HepG2 (cell line): Measurements from ENCODE around the gene TMEM269. TPM values are rescaled to one million over a fixed set of nuclear protein-coding genes. Genes with fewer than 3 reads are reported as not detected.
A peak's percentile ranks its signal among the peaks of the same experiment; 100 is the strongest.

Source experiments
- ATRX ChIP-seq: sonication (generic); formaldehyde crosslinking; IDR thresholded peaks from 2 replicates; pipeline ENCODE4 v1.4.0; 2020; ENCODE audit warnings: missing genetic modification reagents, borderline replicate concordance
- CCAR2 ChIP-seq: fragments of 200-400 bp; formaldehyde crosslinking; optimal IDR thresholded peaks from 2 replicates; pipeline ENCODE3; 2018; ENCODE audit warnings: low read depth, mild to moderate bottlenecking, low read length, moderate library complexity
- ETV5 ChIP-seq: IDR thresholded peaks from 2 replicates; pipeline ENCODE4 v1.6.1; 2018; ENCODE audit warnings: missing biosample characterization, missing genetic modification reagents, inconsistent platforms, borderline replicate concordance
- IRF1 ChIP-seq: sonication (generic); formaldehyde crosslinking; IDR thresholded peaks from 2 replicates; pipeline ENCODE4 v1.4.0; 2020; ENCODE audit warnings: low read depth, mild to moderate bottlenecking, missing genetic modification reagents
- IRF9 ChIP-seq: sonication (generic); formaldehyde crosslinking; IDR thresholded peaks from 2 replicates; pipeline ENCODE4 v1.8.0; 2022; ENCODE audit warnings: missing genetic modification reagents, mild to moderate bottlenecking, borderline replicate concordance
- KAT8 ChIP-seq: IDR thresholded peaks from 2 replicates; pipeline ENCODE4 v1.6.1; 2016; ENCODE audit warnings: missing genetic modification reagents, missing compliant biosample characterization
- KDM1A ChIP-seq: IDR thresholded peaks from 2 replicates; pipeline ENCODE4 v1.6.1; 2016; ENCODE audit warnings: missing compliant biosample characterization
- LCORL ChIP-seq, 2 experiments: fragments of 450-650 bp in 1 of 2; sonication (generic) in 1 of 2; formaldehyde crosslinking in 1 of 2; IDR thresholded peaks; 2 replicates each; pipeline versions ENCODE4 v1.5.0 to v1.6.1; 2017 to 2020; ENCODE audit warnings: antibody characterized with exemption in 1 of 2, missing genetic modification reagents in 1 of 2
- POLR2A ChIP-seq, 2 experiments: IDR thresholded peaks; 2 replicates each; pipeline ENCODE4 v1.6.1; 2011; ENCODE audit warnings: low read depth in 2 of 2, low read length in 2 of 2, mild to moderate bottlenecking in 1 of 2, moderate library complexity in 1 of 2; ENCODE audit not compliant: insufficient read depth in 1 of 2
- RCOR2 ChIP-seq: IDR thresholded peaks from 2 replicates; pipeline ENCODE4 v1.6.1; 2016; ENCODE audit warnings: missing biosample characterization, missing genetic modification reagents
- UBTF ChIP-seq: sonication (generic); formaldehyde crosslinking; IDR thresholded peaks from 2 replicates; pipeline ENCODE4 v1.4.0; 2020; ENCODE audit warnings: mild to moderate bottlenecking, missing genetic modification reagents
- ZBTB4 ChIP-seq: sonication (generic); formaldehyde crosslinking; IDR thresholded peaks from 2 replicates; pipeline ENCODE4 v1.4.0; 2020; ENCODE audit warnings: missing genetic modification reagents, mild to moderate bottlenecking, borderline replicate concordance
- ZNF234 ChIP-seq: sonication (generic); formaldehyde crosslinking; conservative IDR thresholded peaks from 2 replicates; pipeline ENCODE4 v1.5.1; 2020; ENCODE audit warnings: mild to moderate bottlenecking, missing genetic modification reagents
- ZNF264 ChIP-seq: sonication (generic); formaldehyde crosslinking; IDR thresholded peaks from 2 replicates; pipeline ENCODE4 v1.4.0; 2020; ENCODE audit warnings: missing genetic modification reagents
- ZNF501 ChIP-seq: sonication (generic); formaldehyde crosslinking; IDR thresholded peaks from 2 replicates; pipeline ENCODE4 v1.5.1; 2020; ENCODE audit warnings: mild to moderate bottlenecking, moderate library complexity, missing genetic modification reagents
- ZNF546 ChIP-seq: sonication (generic); formaldehyde crosslinking; conservative IDR thresholded peaks from 2 replicates; pipeline ENCODE4 v1.8.1; 2023; ENCODE audit warnings: mild to moderate bottlenecking, missing genetic modification reagents
- ZNF720 ChIP-seq: sonication (generic); formaldehyde crosslinking; IDR thresholded peaks from 2 replicates; pipeline ENCODE4 v1.4.0; 2020; ENCODE audit warnings: missing genetic modification reagents
- ZNF761 ChIP-seq: sonication (generic); formaldehyde crosslinking; conservative IDR thresholded peaks from 2 replicates; pipeline ENCODE4 v1.4.0; 2020; ENCODE audit warnings: mild to moderate bottlenecking, missing genetic modification reagents
- ZNF777 ChIP-seq: sonication (generic); formaldehyde crosslinking; IDR thresholded peaks from 2 replicates; pipeline ENCODE4 v1.4.0; 2020; ENCODE audit warnings: missing genetic modification reagents
- ZNF83 ChIP-seq: sonication (generic); formaldehyde crosslinking; IDR thresholded peaks from 2 replicates; pipeline ENCODE4 v1.4.0; 2020; ENCODE audit warnings: missing genetic modification reagents, mild to moderate bottlenecking, borderline replicate concordance
- ZNF841 ChIP-seq: sonication (generic); formaldehyde crosslinking; IDR thresholded peaks from 2 replicates; pipeline ENCODE4 v1.8.1; 2023; ENCODE audit warnings: missing genetic modification reagents, borderline replicate concordance
- polyA plus RNA-seq, 8 experiments: library from polyadenylated mRNA; depleted of rRNA in 3 of 8; stranded (reverse) in 7 of 8; unstranded in 1 of 8; fragments of >200 nt; fragmentation: Illumina TruSeq in 4 of 8; extraction: Trizol in 4 of 8; gene quantifications; 2 replicates each; pipeline versions ENCODE4 v1.2.1 to v1.2.3, GENCODE V29; 2011 to 2016; ENCODE audit warnings: low read depth in 4 of 8, missing spikeins in 1 of 8, mixed read lengths in 1 of 8; ENCODE audit not compliant: insufficient read depth in 1 of 8
- total RNA-seq, 5 experiments: library from RNA; depleted of rRNA; stranded (reverse); fragments of >200 nt; fragmentation: Illumina TruSeq; extraction: Trizol; gene quantifications; 2 replicates each; pipeline ENCODE4 v1.2.3, GENCODE V29; 2016; ENCODE audit warnings: low read depth in 1 of 5

TMEM269 gene
- total and polyA plus RNA-seq, 2 of the 13 experiments (the other 11 are each of a cell fraction or from before 2014, with no cell fraction given): 0.15 to 0.21 TPM

GRCh38 chr1:42816585-42817439 is 32.0 kb downstream of the TMEM269 start, which contains the start of the genes ERMAP and SVBP (continued):
- TF ChIP-seq ATRX (no peak), IRF9 (CRISPR knock-in tag) (no peak; the same call in 1 of the 2 replicates), ZNF546 (no peak), RCOR2 (no peak), CCAR2 (no peak), ZBTB4 (CRISPR knock-in tag) (no peak), ZNF264 (CRISPR knock-in tag) (0 out of 2 replicates have a peak, but pooled peaks have one; percentile 19), ZNF720 (CRISPR knock-in tag) (no peak), LCORL (IDR thresholded peaks at IDR 0.05) (no peak), LCORL (CRISPR knock-in tag; IDR thresholded peaks at IDR 0.05) (0 out of 2 replicates have a peak, but pooled peaks have one; percentile 16), UBTF (peak; percentile 81), ZNF234 (no peak), POLR2A (IDR thresholded peaks at IDR 0.05; ENCODE audit: insufficient read depth in 1 of 2, low read depth in 2 of 2, low read length in 2 of 2) (peak; percentile 74 to 86), ZNF501 (CRISPR knock-in tag) (no peak; the same call in 1 of the 2 replicates), ZNF83 (CRISPR knock-in tag) (no peak), ZNF841 (CRISPR knock-in tag) (no peak), ZNF777 (CRISPR knock-in tag) (peak; percentile 38; the same call in 1 of the 2 replicates), ETV5 (CRISPR knock-in tag) (peak; percentile 35; the same call in 1 of the 2 replicates), KDM1A (CRISPR knock-in tag) (peak; percentile 70; the same call in 1 of the 2 replicates), IRF1 (CRISPR knock-in tag) (no peak), ZNF761 (CRISPR knock-in tag) (no peak), KAT8 (CRISPR knock-in tag) (peak; percentile 65)
